Stimulated activated CD8-positive, alpha-beta memory T cell treated with anti-CD3 and anti-CD28 coated beads, Interleukin-15, amount 100 ng/mL, for 24 hours (primary cell): ENCODE results near the gene RPS21.
"Not testable (repeated sequence)": the region's sequence is repeated elsewhere in the genome, so short reads cannot be mapped to it uniquely, and the experiment has no call there.

ENCODE experiments used
- DNase-seq: peaks from one replicate; pipeline ENCODE4 v3.0.0-alpha.2; 2020; ENCODE audit warnings: low read depth

Gene RPS21

GRCh38 chr20:62365814-62366369 lies 21.0 kb upstream of the RPS21 start:
- DNase-seq = no peak

- no peak for DNase-seq
These were observed 20.4 kb upstream of the RPS21 start for GRCh38 chr20:62366370-62367135.

GRCh38 chr20:62367136-62367632 lies 19.7 kb upstream of the RPS21 start, which contains the start of gene LAMA5:
Gene LAMA5 (minus strand): TSS chr20:62367312. CDS start chr20:62367245, 67 bp downstream.
- DNase-seq = no peak

- DNase-seq = no peak
These were observed 19.1 kb upstream of the RPS21 start for GRCh38 chr20:62367633-62368391.

GRCh38 chr20:62368392-62368975 lies 18.4 kb upstream of the RPS21 start:
- DNase-seq = no peak

GRCh38 chr20:62368976-62369814 lies 17.7 kb upstream of the RPS21 start:
- no peak for DNase-seq

- DNase-seq = no peak
These were observed 17.1 kb upstream of the RPS21 start for GRCh38 chr20:62369815-62370114.

GRCh38 chr20:62370115-62370806 lies 16.6 kb upstream of the RPS21 start:
- DNase-seq = no peak

- no peak for DNase-seq
These were observed 15.9 kb upstream of the RPS21 start for GRCh38 chr20:62370807-62371587.

GRCh38 chr20:62371588-62372041 lies 15.3 kb upstream of the RPS21 start:
- DNase-seq = no peak

GRCh38 chr20:62372042-62372993 lies 14.6 kb upstream of the RPS21 start:
- no peak for DNase-seq

GRCh38 chr20:62373631-62374179 lies 13.2 kb upstream of the RPS21 start:
- DNase-seq = not testable (repeated sequence)

- DNase-seq = no peak
These were observed 12.4 kb upstream of the RPS21 start for GRCh38 chr20:62374331-62375152.

- DNase-seq = no peak
These were observed 10.5 kb upstream of the RPS21 start for GRCh38 chr20:62376112-62377063.

- DNase-seq = no peak
These were observed 9.8 kb upstream of the RPS21 start for GRCh38 chr20:62377064-62377461.

- no peak for DNase-seq
These were observed 9.2 kb upstream of the RPS21 start for GRCh38 chr20:62377615-62378178.
